ENCODE measurements around the gene HMX1.

DNA sequence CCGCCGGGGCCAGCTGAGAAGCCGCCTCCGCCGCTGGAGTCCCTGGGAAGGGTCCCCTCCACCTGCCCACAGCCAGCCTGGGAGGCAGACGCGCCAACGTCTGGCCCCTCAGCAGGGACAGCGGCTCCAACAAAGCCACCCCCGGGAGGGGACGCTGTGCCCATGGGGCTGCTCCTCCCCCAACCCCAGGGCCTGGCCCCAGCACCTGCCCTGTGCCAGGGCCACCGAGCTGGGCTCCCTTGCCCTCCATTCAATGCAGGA is 6.1 kb upstream of the HMX1 start:
- TF ChIP-seq CTCF (conservative IDR thresholded peaks at IDR 0.05; ENCODE audit: low read depth, low read length) (no peak), EZH2 (IDR thresholded peaks at IDR 0.05; ENCODE audit: low read length, unreplicated experiment) (no peak)
